Body of pancreas (tissue), 4 donors: Measurements from ENCODE around the gene IDI1.

ENCODE experiments used
- CTCF ChIP-seq, 7 experiments: fragments of 450-650 bp in 4 of 7; fragments of 200-600 bp in 3 of 7; sonication (generic) in 3 of 7; IDR thresholded peaks; one replicate each; pipeline ENCODE4 v1.5.1; 2016 to 2019; ENCODE audit warnings: antibody characterized with exemption in 7 of 7
- POLR2A ChIP-seq, 3 donors: fragments of 450-650 bp; IDR thresholded peaks; one replicate each; pipeline ENCODE4 v1.6.1; 2016; ENCODE audit warnings: antibody characterized with exemption in 3 of 3, mild to moderate bottlenecking in 2 of 3

GRCh38 chr10:1029838-1030237 lies 19.1 kb downstream of the IDI1 start:
- TF ChIP-seq CTCF (IDR thresholded peaks at IDR 0.05): no peak
- no peak for TF ChIP-seq POLR2A (IDR thresholded peaks at IDR 0.05)
